Caco-2 (cell line): ENCODE measurements around the gene WDR4. TPM values are rescaled to one million over a fixed set of nuclear protein-coding genes. Genes with fewer than 3 reads are reported as not detected.
A peak's percentile ranks its signal among the peaks of the same experiment; 100 is the strongest.
"Not testable (repeated sequence)": the region's sequence is repeated elsewhere in the genome, so short reads cannot be mapped to it uniquely, and the experiment has no call there.

Source experiments
- Bru-seq: library from RNA; stranded (reverse); fragments of 400-500 nt; gene quantifications from one replicate; lab custom pipeline; 2021; lab: Mats Ljungman, UMichigan
- BruChase-seq, 2 experiments: library from RNA; stranded (reverse); fragments of 400-500 nt; gene quantifications; one replicate each; lab custom pipeline; 2021; lab: Mats Ljungman, UMichigan
- BruUV-seq: library from RNA; stranded (reverse); fragments of 400-500 nt; replicated peaks from 2 replicates; lab custom pipeline; 2021; lab: Mats Ljungman, UMichigan
- CTCF ChIA-PET: fragments of 300-600 bp; sonication (Branson Sonifier 250); formaldehyde crosslinking; loops from one replicate; lab custom pipeline; 2022; ENCODE audit warnings: antibody characterized with exemption; lab: Charles Lee
- POLR2A ChIA-PET: fragments of 300-600 bp; sonication (Branson Sonifier 250); formaldehyde crosslinking; loops from one replicate; lab custom pipeline; 2022; ENCODE audit warnings: antibody characterized with exemption; lab: Charles Lee
- DNase-seq, 2 experiments: peaks; one replicate each; pipeline versions ENCODE4 v3.0.0 to v3.0.0-alpha.2; 2020 to 2022
- H3K27me3 ChIP-seq: replicated peaks from 2 replicates; pipeline ENCODE4 v1.6.0; 2011; ENCODE audit warnings: low read length; ENCODE audit not compliant: control insufficient read depth, insufficient read depth
- H3K36me3 ChIP-seq: 2 replicates; pipeline ENCODE4 v1.5.1; 2011; ENCODE audit warnings: low read length; ENCODE audit not compliant: control insufficient read depth, insufficient read depth
- H3K4me1 ChIP-seq: fragments of 250-450 bp; sonication (Bioruptor Pico); 2 replicates; pipeline ENCODE4 v1.5.1; 2020; ENCODE audit warnings: mild to moderate bottlenecking
- H3K4me3 ChIP-seq: 2 replicates; pipeline ENCODE4 v1.5.1; 2011; ENCODE audit warnings: low read depth, mild to moderate bottlenecking, control low read depth, low read length
- H3K9me3 ChIP-seq: fragments of 250-450 bp; sonication (Bioruptor Pico); 2 replicates; pipeline ENCODE4 v1.5.1; 2020; ENCODE audit warnings: mild to moderate bottlenecking, moderate library complexity
- H3K27ac Mint-ChIP-seq: one replicate; pipeline ENCODE4 v1.8.0; 2022; ENCODE audit warnings: mixed read lengths; ENCODE audit not compliant: unreplicated experiment
- H3K27me3 Mint-ChIP-seq: one replicate; pipeline ENCODE4 v1.8.0; 2022; ENCODE audit warnings: mixed read lengths; ENCODE audit not compliant: insufficient read depth, unreplicated experiment
- H3K36me3 Mint-ChIP-seq: one replicate; pipeline ENCODE4 v1.8.0; 2022; ENCODE audit warnings: mild to moderate bottlenecking, mixed read lengths; ENCODE audit not compliant: insufficient read depth, unreplicated experiment
- H3K4me1 Mint-ChIP-seq: one replicate; pipeline ENCODE4 v1.8.0; 2022; ENCODE audit warnings: low read depth, mixed read lengths; ENCODE audit not compliant: unreplicated experiment
- H3K4me3 Mint-ChIP-seq: one replicate; pipeline ENCODE4 v1.8.0; 2022; ENCODE audit warnings: mild to moderate bottlenecking, moderate library complexity, mixed read lengths; ENCODE audit not compliant: unreplicated experiment
- H3K9me3 Mint-ChIP-seq: one replicate; pipeline ENCODE4 v1.8.0; 2022; ENCODE audit warnings: mixed read lengths; ENCODE audit not compliant: unreplicated experiment
- intact Hi-C: fragments of 100-400 bp; cut with micrococcal nuclease; formaldehyde crosslinking; loops from one replicate; pipeline ENCODE4 v1.10.0; 2022; ENCODE audit not compliant: unreplicated experiment
- long read RNA-seq: library from polyadenylated mRNA; stranded (forward); transcript quantifications from one replicate; pipeline ENCODE4 v2.0.0, GENCODE V29; 2022
- total RNA-seq: library from RNA; stranded (reverse); gene quantifications from 2 replicates; pipeline ENCODE4 v1.2.3, GENCODE V29; 2022
- TF ChIP-seq, protein P1 (sequence below), 2 experiments: fragments of 200-600 bp in 1 of 2; IDR thresholded peaks; 1 replicate in 1 of 2; 2 replicates in 1 of 2; pipeline versions ENCODE4 v1.5.1 to v1.8.0; 2011 to 2022; ENCODE audit warnings: antibody characterized with exemption in 1 of 2, control low read depth in 1 of 2, inconsistent platforms in 1 of 2, low read depth in 1 of 2, low read length in 1 of 2, mild to moderate bottlenecking in 1 of 2, moderate library complexity in 1 of 2; ENCODE audit not compliant: insufficient read depth in 1 of 2, severe bottlenecking in 1 of 2, unreplicated experiment in 1 of 2

Gene WDR4, protein sequence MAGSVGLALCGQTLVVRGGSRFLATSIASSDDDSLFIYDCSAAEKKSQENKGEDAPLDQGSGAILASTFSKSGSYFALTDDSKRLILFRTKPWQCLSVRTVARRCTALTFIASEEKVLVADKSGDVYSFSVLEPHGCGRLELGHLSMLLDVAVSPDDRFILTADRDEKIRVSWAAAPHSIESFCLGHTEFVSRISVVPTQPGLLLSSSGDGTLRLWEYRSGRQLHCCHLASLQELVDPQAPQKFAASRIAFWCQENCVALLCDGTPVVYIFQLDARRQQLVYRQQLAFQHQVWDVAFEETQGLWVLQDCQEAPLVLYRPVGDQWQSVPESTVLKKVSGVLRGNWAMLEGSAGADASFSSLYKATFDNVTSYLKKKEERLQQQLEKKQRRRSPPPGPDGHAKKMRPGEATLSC
- total RNA-seq (35.0 and 35.4 TPM in 2 replicates), Bru-seq, nascent RNA (percentile 78 among the genes with signal in this experiment), BruChase-seq, experiment 1, labeled RNA remaining after a 2-hour chase (percentile 81 among the genes with signal in this experiment), BruChase-seq, experiment 2, labeled RNA remaining after a 6-hour chase (percentile 85 among the genes with signal in this experiment)
- long read RNA-seq, transcript WDR4-201 (12 exons, 1,471 nt) = minor isoform, 11 of 45 reads
- long read RNA-seq, transcript WDR4-202 (11 exons, 2,122 nt) = major isoform, 12 of 45 reads
- long read RNA-seq, partial matches to known transcripts = 1 of 45 reads
- long read RNA-seq, other reads (novel, unspliced or antisense) = 21 of 45 reads

DNA sequence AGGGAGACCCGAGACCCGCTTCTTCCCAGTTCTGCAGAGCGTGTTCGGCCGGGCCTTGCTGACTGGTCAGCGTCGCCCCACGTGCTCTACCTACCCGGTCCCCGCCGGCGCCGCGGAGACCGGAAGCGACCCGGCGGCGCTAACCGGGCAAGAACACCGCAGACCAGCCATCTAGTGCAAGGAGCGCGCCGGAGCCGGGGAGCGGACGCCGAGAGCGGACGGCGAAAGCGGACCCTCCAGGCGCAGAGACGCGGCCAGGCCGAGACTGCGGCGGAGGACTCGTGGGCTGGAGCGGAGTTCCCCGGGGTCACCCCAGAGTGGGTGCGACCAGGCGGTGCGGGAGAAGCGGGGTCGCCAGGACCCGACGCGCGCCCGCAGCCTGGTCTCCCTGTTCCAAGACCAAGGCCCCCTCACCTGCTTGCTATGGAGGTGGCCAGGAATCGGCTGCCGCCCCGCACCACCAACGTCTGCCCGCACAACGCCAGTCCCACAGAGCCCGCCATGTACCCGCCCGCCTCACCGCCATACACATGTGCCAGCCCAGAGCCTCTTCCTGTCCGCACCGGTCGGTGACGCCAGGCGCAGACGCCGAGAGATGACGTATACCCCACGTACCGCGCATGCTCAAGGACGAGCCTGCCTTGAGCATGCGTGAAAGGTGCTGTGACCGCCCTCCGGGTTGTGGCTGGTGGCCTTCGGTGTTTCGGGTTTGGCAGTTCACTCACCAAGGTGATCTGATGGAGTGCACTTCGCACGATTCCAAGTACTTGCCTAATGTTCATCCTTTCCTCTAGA is at the start of gene WDR4:
Gene WDR4 (minus strand): TSS at position 547 of the 795 bp plus-strand sequence. CDS start 44 bp downstream, at position 503.
- H3K36me3 ChIP-seq = no peaks in the 10 kb centered on the region
- peak within 1 kb of the TSS; percentile 86 for H3K4me3 ChIP-seq
- no peaks in the 10 kb centered on the region for H3K27me3 Mint-ChIP-seq
- peak within 1 kb of the TSS; percentile 92 for H3K27ac Mint-ChIP-seq
- H3K36me3 Mint-ChIP-seq = peaks cover 54% of the 10 kb centered on the region
- H3K4me1 ChIP-seq = peaks cover 4% of the 10 kb centered on the region; the same call in 1 of the 2 replicates
- ChIA-PET POLR2A (interaction anchor here (0.7 to 1.1 kb wide), 2 partner anchors 11 to 14 kb away, joined by 6 to 16 read pairs; partner anchors contain the start of gene NDUFV3), CTCF (interaction anchor here (0.7 kb wide), 1 partner anchor 59 kb away, joined by 4 read pairs; no protein-coding TSS in a partner anchor)
- BruUV-seq = no TSS peak
- DNase-seq = peak; percentile 97 to 98
- H3K9me3 ChIP-seq = no peaks in the 10 kb centered on the region
- no peaks in the 10 kb centered on the region for H3K9me3 Mint-ChIP-seq
- intact Hi-C loops = loop anchor here (2.0 kb wide), 1 partner anchor 14 kb away; the partner anchor contains the start of gene NDUFV3
- TF ChIP-seq, protein P1, sequence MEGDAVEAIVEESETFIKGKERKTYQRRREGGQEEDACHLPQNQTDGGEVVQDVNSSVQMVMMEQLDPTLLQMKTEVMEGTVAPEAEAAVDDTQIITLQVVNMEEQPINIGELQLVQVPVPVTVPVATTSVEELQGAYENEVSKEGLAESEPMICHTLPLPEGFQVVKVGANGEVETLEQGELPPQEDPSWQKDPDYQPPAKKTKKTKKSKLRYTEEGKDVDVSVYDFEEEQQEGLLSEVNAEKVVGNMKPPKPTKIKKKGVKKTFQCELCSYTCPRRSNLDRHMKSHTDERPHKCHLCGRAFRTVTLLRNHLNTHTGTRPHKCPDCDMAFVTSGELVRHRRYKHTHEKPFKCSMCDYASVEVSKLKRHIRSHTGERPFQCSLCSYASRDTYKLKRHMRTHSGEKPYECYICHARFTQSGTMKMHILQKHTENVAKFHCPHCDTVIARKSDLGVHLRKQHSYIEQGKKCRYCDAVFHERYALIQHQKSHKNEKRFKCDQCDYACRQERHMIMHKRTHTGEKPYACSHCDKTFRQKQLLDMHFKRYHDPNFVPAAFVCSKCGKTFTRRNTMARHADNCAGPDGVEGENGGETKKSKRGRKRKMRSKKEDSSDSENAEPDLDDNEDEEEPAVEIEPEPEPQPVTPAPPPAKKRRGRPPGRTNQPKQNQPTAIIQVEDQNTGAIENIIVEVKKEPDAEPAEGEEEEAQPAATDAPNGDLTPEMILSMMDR (IDR thresholded peaks at IDR 0.05; ENCODE audit: insufficient read depth in 1 of 2, low read depth in 1 of 2, low read length in 1 of 2, severe bottlenecking in 1 of 2, unreplicated experiment in 1 of 2) = no peak
- no peaks in the 10 kb centered on the region for H3K27me3 ChIP-seq
- peak within 1 kb of the TSS; percentile 90 for H3K4me3 Mint-ChIP-seq
- H3K4me1 Mint-ChIP-seq = peaks cover 14% of the 10 kb centered on the region

DNA sequence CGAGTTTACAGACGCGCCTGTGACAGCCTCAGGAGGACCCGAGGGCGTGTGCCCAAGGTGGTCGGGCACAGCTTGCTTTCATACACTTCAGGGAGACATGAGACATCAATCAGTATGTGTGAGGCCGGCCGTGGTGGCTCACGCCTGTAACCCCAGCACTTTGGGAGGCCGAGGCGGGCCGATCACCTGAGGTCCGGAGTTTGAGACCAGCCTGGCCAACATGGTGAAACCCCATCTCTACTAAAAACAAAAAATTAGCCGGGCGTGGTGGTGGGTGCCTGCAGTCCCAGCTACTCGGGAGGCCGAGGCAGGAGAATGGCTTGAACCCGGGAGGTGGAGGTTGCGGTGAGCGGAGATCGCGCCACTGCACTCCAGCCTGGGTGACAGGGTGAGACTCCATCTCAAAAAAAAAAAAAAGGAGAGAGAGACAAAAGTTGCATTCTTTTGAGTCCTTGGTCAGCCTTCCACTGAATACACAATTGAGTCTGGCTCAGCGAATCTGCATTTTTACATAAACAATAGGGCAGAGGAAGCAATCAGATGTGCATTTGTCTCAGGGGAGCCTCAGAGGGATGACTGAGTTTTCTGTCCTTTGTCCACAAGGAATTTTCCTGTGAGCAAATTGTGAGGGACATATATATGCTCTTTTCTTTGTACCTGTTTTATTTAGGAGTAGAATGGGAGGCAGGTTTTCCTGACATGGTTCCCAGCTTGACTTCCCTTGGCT is 48.3 kb upstream of the WDR4 start:
- peaks cover 25% of the 10 kb centered on the region for H3K4me1 Mint-ChIP-seq
- H3K27me3 Mint-ChIP-seq, BruUV-seq, H3K4me3 Mint-ChIP-seq, DNase-seq, H3K9me3 ChIP-seq, CTCF ChIA-PET, H3K27me3 ChIP-seq, H3K4me3 ChIP-seq, H3K36me3 ChIP-seq, H3K9me3 Mint-ChIP-seq, intact Hi-C loops, H3K27ac Mint-ChIP-seq, POLR2A ChIA-PET: not testable (repeated sequence)
- H3K36me3 Mint-ChIP-seq = peaks cover 32% of the 10 kb centered on the region
- H3K4me1 ChIP-seq = peaks cover 51% of the 10 kb centered on the region
